Lower lobe of right lung (tissue), 2 donors: Measurements from ENCODE around the gene EAPP. TPM values are rescaled to one million over a fixed set of nuclear protein-coding genes. Genes with fewer than 3 reads are reported as not detected.
"Not testable (repeated sequence)": the region's sequence is repeated elsewhere in the genome, so short reads cannot be mapped to it uniquely, and the experiment has no call there.

Experiments
- ATAC-seq, 2 donors: fragments of 200-7000 bp; cut with Tn5 transposase; one replicate each; pipeline ENCODE4 v1.9.1; 2020 to 2022; ENCODE audit warnings: mild to moderate bottlenecking in 2 of 2, moderate library complexity in 2 of 2
- DNase-seq: peaks from one replicate; pipeline ENCODE4 v3.0.0-alpha.2; 2020
- H3K27ac ChIP-seq: fragments of 200-600 bp; one replicate; pipeline ENCODE4 v1.8.0; 2022
- H3K27me3 ChIP-seq: fragments of 200-600 bp; one replicate; pipeline ENCODE4 v1.8.0; 2022; ENCODE audit warnings: low read depth
- H3K36me3 ChIP-seq: fragments of 200-600 bp; one replicate; pipeline ENCODE4 v1.8.0; 2022; ENCODE audit warnings: mild to moderate bottlenecking
- H3K4me1 ChIP-seq: fragments of 200-600 bp; one replicate; pipeline ENCODE4 v1.8.0; 2022
- H3K4me3 ChIP-seq: fragments of 200-600 bp; one replicate; pipeline ENCODE4 v1.8.0; 2022; ENCODE audit warnings: mild to moderate bottlenecking
- H3K9me3 ChIP-seq: fragments of 200-600 bp; one replicate; pipeline ENCODE4 v1.8.0; 2022
- CTCF ChIP-seq: fragments of 200-600 bp; IDR thresholded peaks from one replicate; pipeline ENCODE4 v1.8.0; 2022; ENCODE audit warnings: antibody characterized with exemption, mild to moderate bottlenecking
- intact Hi-C: fragments of 100-400 bp; cut with DNase I; formaldehyde crosslinking; loops from one replicate; pipeline ENCODE4 v1.11.0; 2022
- total RNA-seq: library from RNA; stranded (reverse); fragmentation: NEBNext Ultra II Directional; extraction: Animal tissue kit (Norgen Biotek cat#: 25700); gene quantifications from one replicate; pipeline ENCODE4 v1.2.1, GENCODE V29; 2021
- donor health status: DM: no; HTN: yes; CAD: no; lungs with severe emphysema.

EAPP gene
- total RNA-seq, 1 donor from 2014 or later, result 28.8 TPM

- H3K36me3 ChIP-seq, result peaks cover 97% of the 10 kb centered on the region
Observed at GRCh38 chr14:34569750-34570149, 30.2 kb upstream of the EAPP start.

DNA sequence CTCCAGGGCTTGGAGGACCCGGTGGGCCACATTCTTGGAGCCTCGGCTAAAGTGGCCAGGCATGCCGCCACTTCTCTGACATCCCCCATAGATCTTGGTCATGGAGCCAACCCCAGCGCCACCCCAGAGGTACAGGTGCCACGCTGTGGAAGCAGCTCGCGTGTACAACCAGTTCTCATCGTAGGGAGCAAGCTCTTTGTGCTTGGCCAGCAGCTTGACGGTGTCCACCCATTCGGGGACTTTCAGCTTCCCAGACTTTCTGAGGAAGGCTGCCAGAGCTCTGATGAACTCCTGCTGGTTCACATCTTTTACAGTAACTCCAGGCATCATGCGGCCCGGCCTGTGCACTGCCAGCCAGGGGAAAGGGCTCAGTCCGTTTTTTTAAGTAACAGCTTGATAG, 29.3 kb upstream of the EAPP start:
- ATAC-seq (no peak), DNase-seq (peak; percentile 24)
- H3K27me3 ChIP-seq, result no peaks in the 10 kb centered on the region
- no peak overlapping the region for H3K4me3 ChIP-seq
- H3K36me3 ChIP-seq, result peaks cover 97% of the 10 kb centered on the region
- H3K27ac ChIP-seq, result no peak overlapping the region
- intact Hi-C loops, result no loop called here
- no peaks in the 10 kb centered on the region for H3K9me3 ChIP-seq
- no peak for TF ChIP-seq CTCF
- H3K4me1 ChIP-seq, result no peaks in the 10 kb centered on the region

More at GRCh38 chr14:34569750-34570149, 30.2 kb upstream of the EAPP start:
- no peak overlapping the region for H3K27ac ChIP-seq
- no peaks in the 10 kb centered on the region for H3K4me1 ChIP-seq
- no peak overlapping the region for H3K4me3 ChIP-seq
- ATAC-seq (no peak), DNase-seq (no peak)
- TF ChIP-seq CTCF, result no peak
- no peaks in the 10 kb centered on the region for H3K27me3 ChIP-seq
- H3K9me3 ChIP-seq, result no peaks in the 10 kb centered on the region
- intact Hi-C loops, result no loop called here

DNA sequence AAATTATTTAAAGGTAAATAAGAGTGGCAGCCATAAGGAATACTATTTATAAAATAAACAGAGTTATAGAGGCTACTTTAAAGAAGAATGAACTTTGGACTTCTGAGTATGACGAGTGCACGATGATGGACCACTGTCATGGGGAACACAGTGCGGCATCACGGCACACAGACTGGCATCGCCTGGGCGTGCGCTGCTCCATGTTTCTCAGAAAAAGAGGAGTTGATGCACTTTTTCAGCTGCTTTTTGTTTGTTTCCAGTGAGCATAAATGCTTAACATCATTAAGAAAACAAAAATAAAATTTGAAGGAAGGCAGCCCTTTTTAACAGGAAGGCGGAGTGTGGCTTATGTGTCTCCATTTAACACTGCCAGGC, 23.3 kb upstream of the EAPP start:
- no peak for TF ChIP-seq CTCF
- H3K9me3 ChIP-seq, result no peaks in the 10 kb centered on the region
- H3K4me1 ChIP-seq, result no peaks in the 10 kb centered on the region
- no peak overlapping the region for H3K4me3 ChIP-seq
- peaks cover 52% of the 10 kb centered on the region for H3K36me3 ChIP-seq
- peak; percentile 8 for DNase-seq
- intact Hi-C loops, result no loop called here
- no peaks in the 10 kb centered on the region for H3K27me3 ChIP-seq
- H3K27ac ChIP-seq, result no peak overlapping the region
- no peak for ATAC-seq

GRCh38 chr14:34562037-34562775, 22.7 kb upstream of the EAPP start:
- H3K27me3 ChIP-seq, H3K4me3 ChIP-seq, H3K9me3 ChIP-seq, intact Hi-C loops, DNase-seq, ATAC-seq, H3K27ac ChIP-seq, H3K4me1 ChIP-seq: not testable (repeated sequence)
- H3K36me3 ChIP-seq, result peaks cover 46% of the 10 kb centered on the region

GRCh38 chr14:34556498-34556829, 17.0 kb upstream of the EAPP start:
- intact Hi-C loops, result not testable (repeated sequence)

DNA sequence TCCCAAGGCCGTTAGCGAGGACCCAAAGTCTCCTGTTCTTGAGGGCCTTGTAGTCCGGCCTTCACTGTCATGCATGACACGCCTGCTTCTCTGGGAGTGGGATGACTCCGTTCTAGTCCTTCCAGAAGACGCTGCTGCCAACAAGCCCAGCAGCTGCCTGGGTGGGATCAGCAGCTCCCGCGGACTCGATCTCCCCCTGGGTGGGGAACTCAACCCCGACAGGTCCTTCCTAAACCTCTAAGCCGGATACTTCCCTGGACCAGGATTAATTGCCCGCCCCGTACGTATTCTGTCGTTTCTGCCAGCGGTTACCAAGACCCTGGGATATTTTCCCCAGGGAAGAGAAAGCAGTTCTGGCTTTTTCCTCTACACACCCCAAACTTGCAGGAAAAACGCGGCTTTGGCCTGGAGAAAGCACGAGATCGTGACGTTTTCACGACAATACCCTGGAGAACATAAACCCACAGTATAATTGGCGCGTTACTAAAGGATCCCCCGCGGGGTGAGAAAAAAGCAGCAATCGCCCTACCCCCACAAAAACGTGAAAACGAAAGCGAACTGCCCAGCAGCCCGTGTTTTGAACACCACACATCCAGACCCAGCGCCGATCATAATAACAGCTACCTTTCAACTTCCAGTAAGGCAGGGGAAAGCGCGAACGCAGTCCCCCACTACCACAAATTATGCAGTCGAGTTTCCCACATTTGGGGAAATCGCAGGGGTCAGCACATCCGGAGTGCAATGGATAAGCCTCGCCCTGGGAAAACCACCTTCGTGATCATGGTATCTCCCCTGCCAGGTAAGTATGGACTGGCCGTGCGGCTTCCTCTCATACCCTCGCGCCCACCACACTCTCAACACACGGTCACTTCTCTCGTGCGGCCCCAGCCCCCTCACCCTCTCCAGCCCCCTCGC, 16.3 kb upstream of the EAPP start:
- H3K4me3 ChIP-seq, H3K36me3 ChIP-seq, H3K27me3 ChIP-seq, DNase-seq, intact Hi-C loops, H3K4me1 ChIP-seq, H3K9me3 ChIP-seq, H3K27ac ChIP-seq: not testable (repeated sequence)
- ATAC-seq, result peak; percentile 90 to 92

More at GRCh38 chr14:34556498-34556829, 17.0 kb upstream of the EAPP start:
- not testable (repeated sequence) for H3K9me3 ChIP-seq, H3K27me3 ChIP-seq, H3K4me3 ChIP-seq, DNase-seq, H3K36me3 ChIP-seq, H3K4me1 ChIP-seq, H3K27ac ChIP-seq
- peak; percentile 95 for ATAC-seq
